OCI-LY7 (cell line): ENCODE data around the gene PPP4R4. TPM values are rescaled to one million over a fixed set of nuclear protein-coding genes. Genes with fewer than 3 reads are reported as not detected.
"Not testable (repeated sequence)": the region's sequence is repeated elsewhere in the genome, so short reads cannot be mapped to it uniquely, and the experiment has no call there.

Source experiments
- BruUV-seq: library from RNA; stranded (reverse); fragments of 400-500 nt; replicated peaks from 2 replicates; lab custom pipeline; 2021; lab: Mats Ljungman, UMichigan
- CTCF ChIA-PET: fragments of 300-600 bp; sonication (Branson Sonifier 250); formaldehyde crosslinking; loops from one replicate; lab custom pipeline; 2022; ENCODE audit warnings: antibody characterized with exemption; ENCODE audit not compliant: unreplicated experiment; lab: Charles Lee
- POLR2A ChIA-PET: fragments of 300-600 bp; sonication (Branson Sonifier 250); formaldehyde crosslinking; loops from one replicate; lab custom pipeline; 2022; ENCODE audit warnings: antibody characterized with exemption; lab: Charles Lee
- DNase-seq: peaks from one replicate; pipeline ENCODE4 v3.0.0-alpha.2; 2015; ENCODE audit warnings: low spot score
- H2AFZ ChIP-seq: fragments of 200-600 bp; sonication (generic), shearing (Covaris generic); 2 replicates; pipeline ENCODE4 v1.6.1; 2014; ENCODE audit warnings: mild to moderate bottlenecking, antibody characterized with exemption, low read length, moderate library complexity
- H3K27ac ChIP-seq: fragments of 200-600 bp; sonication (generic); 2 replicates; pipeline ENCODE4 v1.5.1; 2014; ENCODE audit warnings: mixed run types, low read depth, mild to moderate bottlenecking, moderate library complexity, low read length, inconsistent platforms; ENCODE audit not compliant: poor library complexity, severe bottlenecking
- H3K36me3 ChIP-seq: fragments of 200-600 bp; sonication (generic); 2 replicates; pipeline ENCODE4 v1.6.1; 2014; ENCODE audit warnings: mild to moderate bottlenecking, antibody characterized with exemption, low read length, moderate library complexity, mixed read lengths; ENCODE audit not compliant: insufficient read depth
- H3K4me1 ChIP-seq: fragments of 200-600 bp; sonication (generic); 2 replicates; pipeline ENCODE4 v1.5.1; 2014; ENCODE audit warnings: mild to moderate bottlenecking, low read length; ENCODE audit not compliant: insufficient read depth, poor library complexity, severe bottlenecking
- H3K4me2 ChIP-seq: fragments of 200-600 bp; sonication (generic); 2 replicates; pipeline ENCODE4 v1.6.1; 2014; ENCODE audit warnings: mild to moderate bottlenecking, low read length
- H3K4me3 ChIP-seq: fragments of 200-600 bp; sonication (generic); 2 replicates; pipeline ENCODE4 v1.5.1; 2014; ENCODE audit warnings: mild to moderate bottlenecking, low read depth, low read length; ENCODE audit not compliant: poor library complexity, severe bottlenecking
- H3K79me2 ChIP-seq: fragments of 200-600 bp; sonication (generic); 2 replicates; pipeline ENCODE4 v1.6.1; 2016; ENCODE audit warnings: low read depth, mild to moderate bottlenecking, low read length, moderate library complexity, mixed read lengths; ENCODE audit not compliant: insufficient read depth
- H3K9me2 ChIP-seq: fragments of 200-600 bp; sonication (generic); 2 replicates; pipeline ENCODE4 v1.6.1; 2016; ENCODE audit warnings: mild to moderate bottlenecking, low read length, mixed read lengths; ENCODE audit not compliant: insufficient read depth
- H3K9me3 ChIP-seq: fragments of 200-600 bp; sonication (generic); 2 replicates; pipeline ENCODE4 v1.6.1; 2014; ENCODE audit warnings: mild to moderate bottlenecking, mixed run types, low read length, mixed read lengths
- H4K20me1 ChIP-seq: fragments of 200-600 bp; sonication (generic); 2 replicates; pipeline ENCODE4 v1.6.1; 2014; ENCODE audit warnings: mild to moderate bottlenecking, antibody characterized with exemption, low read length, moderate library complexity, mixed read lengths; ENCODE audit not compliant: insufficient read depth
- EZH2phosphoT487 ChIP-seq: fragments of 200-600 bp; sonication (generic); IDR thresholded peaks from 2 replicates; pipeline ENCODE4 v1.6.1; 2018; ENCODE audit warnings: low read depth, borderline replicate concordance, mild to moderate bottlenecking, mixed run types, antibody characterized with exemption, low read length, moderate library complexity, mixed read lengths
- intact Hi-C: fragments of 100-400 bp; cut with micrococcal nuclease; formaldehyde crosslinking; loops from one replicate; pipeline ENCODE4 v1.10.0; 2022; ENCODE audit not compliant: unreplicated experiment
- total RNA-seq, 2 experiments: library from RNA; depleted of rRNA in 1 of 2; stranded (reverse); fragments of >200 nt in 1 of 2; shearing (Covaris generic) in 1 of 2; gene quantifications; 2 replicates each; pipeline ENCODE4 v1.2.3, GENCODE V29; 2014 to 2022
- TF ChIP-seq, protein P1 (sequence below): fragments of 200-600 bp; sonication (generic); conservative IDR thresholded peaks from 2 replicates; pipeline ENCODE4 v1.5.1; 2014; ENCODE audit warnings: mild to moderate bottlenecking, antibody characterized with exemption, low read length, moderate library complexity, mixed read lengths

Gene PPP4R4
- total RNA-seq, 2 experiments from 2014 or later, result 0.54 to 0.93 TPM

DNA sequence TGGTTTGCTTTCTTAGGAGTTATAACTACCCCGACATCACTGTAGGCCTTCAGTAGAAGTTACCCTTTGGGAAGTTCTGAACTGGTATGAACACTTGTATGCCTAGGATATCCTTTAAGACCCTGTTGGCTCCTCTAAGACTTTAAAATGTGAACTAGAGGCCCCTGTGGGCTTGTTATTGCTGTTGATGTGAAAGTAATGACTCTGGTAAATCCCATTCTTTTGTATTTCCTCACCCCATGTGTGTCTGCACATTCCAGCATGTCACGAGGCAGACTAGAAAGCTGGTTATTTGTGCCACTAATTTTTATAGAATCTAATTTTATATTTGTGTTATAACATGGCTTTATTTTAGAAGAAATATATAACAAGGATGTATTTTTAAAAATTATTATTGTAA lies 70.1 kb downstream of the PPP4R4 start:
- CTCF ChIA-PET, result no interaction called here

DNA sequence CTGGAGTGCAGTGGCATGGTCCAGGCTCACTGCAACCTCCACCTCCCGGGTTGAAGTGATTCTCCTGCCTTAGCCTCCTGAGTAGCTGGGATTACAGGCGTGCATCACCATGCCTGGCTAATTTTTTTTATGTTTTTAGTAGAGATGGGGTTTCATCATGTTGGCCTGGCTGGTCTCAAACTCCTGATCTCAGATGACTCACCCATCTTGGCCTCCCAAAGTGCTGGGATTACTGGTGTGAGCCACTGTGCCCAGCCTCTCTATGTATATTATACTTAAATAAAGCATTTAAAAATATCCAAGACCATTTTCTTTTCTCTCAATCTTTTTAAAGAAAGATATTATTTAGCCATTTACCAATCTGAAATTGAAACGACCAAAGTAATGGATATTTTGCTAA lies 90.1 kb downstream of the PPP4R4 start:
- DNase-seq, POLR2A ChIA-PET, H3K9me3 ChIP-seq, H3K79me2 ChIP-seq, H3K4me3 ChIP-seq, BruUV-seq, H3K36me3 ChIP-seq, H3K4me1 ChIP-seq, H3K9me2 ChIP-seq, H4K20me1 ChIP-seq, intact Hi-C loops, H2AFZ ChIP-seq, H3K4me2 ChIP-seq, H3K27ac ChIP-seq, CTCF ChIA-PET: not testable (repeated sequence)

More for the DNA sequence above, 70.1 kb downstream of the PPP4R4 start:
- H3K79me2 ChIP-seq, result no peaks in the 10 kb centered on the region
- no peaks in the 10 kb centered on the region for H3K4me1 ChIP-seq
- no peak overlapping the region for H3K27ac ChIP-seq
- H3K36me3 ChIP-seq, result no peaks in the 10 kb centered on the region
- no peak overlapping the region for H3K4me2 ChIP-seq
- TF ChIP-seq, protein P1, sequence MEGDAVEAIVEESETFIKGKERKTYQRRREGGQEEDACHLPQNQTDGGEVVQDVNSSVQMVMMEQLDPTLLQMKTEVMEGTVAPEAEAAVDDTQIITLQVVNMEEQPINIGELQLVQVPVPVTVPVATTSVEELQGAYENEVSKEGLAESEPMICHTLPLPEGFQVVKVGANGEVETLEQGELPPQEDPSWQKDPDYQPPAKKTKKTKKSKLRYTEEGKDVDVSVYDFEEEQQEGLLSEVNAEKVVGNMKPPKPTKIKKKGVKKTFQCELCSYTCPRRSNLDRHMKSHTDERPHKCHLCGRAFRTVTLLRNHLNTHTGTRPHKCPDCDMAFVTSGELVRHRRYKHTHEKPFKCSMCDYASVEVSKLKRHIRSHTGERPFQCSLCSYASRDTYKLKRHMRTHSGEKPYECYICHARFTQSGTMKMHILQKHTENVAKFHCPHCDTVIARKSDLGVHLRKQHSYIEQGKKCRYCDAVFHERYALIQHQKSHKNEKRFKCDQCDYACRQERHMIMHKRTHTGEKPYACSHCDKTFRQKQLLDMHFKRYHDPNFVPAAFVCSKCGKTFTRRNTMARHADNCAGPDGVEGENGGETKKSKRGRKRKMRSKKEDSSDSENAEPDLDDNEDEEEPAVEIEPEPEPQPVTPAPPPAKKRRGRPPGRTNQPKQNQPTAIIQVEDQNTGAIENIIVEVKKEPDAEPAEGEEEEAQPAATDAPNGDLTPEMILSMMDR, result no peak
- no peak for TF ChIP-seq EZH2phosphoT487
- no peak overlapping the region for H2AFZ ChIP-seq
- H3K9me3 ChIP-seq, result no peaks in the 10 kb centered on the region
- intact Hi-C loops, result no loop called here
- H3K9me2 ChIP-seq, result no peaks in the 10 kb centered on the region
- no peak overlapping the region for H3K4me3 ChIP-seq
- no peaks in the 10 kb centered on the region for H4K20me1 ChIP-seq
- no peak for DNase-seq
- BruUV-seq, result no TSS peak
- POLR2A ChIA-PET, result no interaction called here

DNA sequence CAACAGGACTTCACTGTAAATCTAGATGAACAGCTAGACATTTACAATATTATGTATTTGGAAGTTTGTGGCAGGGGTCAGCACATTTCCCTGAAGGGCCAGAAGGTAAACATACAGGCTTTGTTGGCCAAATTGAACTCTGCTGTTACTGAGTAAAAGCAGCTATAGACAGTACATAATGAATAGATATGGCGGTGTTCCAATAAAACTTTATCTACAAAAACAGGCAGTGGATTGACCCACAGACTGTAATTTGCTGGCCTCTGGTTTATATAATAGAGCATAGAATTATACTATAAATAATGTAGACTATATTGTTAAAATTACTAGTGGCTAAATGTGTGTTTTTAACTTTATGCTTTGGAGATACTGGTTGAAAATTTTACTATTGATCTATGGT lies 93.2 kb downstream of the PPP4R4 start:
- H3K9me3 ChIP-seq, result no peaks in the 10 kb centered on the region
- H2AFZ ChIP-seq, result no peak overlapping the region
- no peaks in the 10 kb centered on the region for H4K20me1 ChIP-seq
- no peak overlapping the region for H3K27ac ChIP-seq
- H3K4me2 ChIP-seq, result no peak overlapping the region
- no peaks in the 10 kb centered on the region for H3K36me3 ChIP-seq
- H3K4me1 ChIP-seq, result no peaks in the 10 kb centered on the region
- DNase-seq, result no peak
- ChIA-PET CTCF (no interaction called here), POLR2A (no interaction called here)
- no peaks in the 10 kb centered on the region for H3K9me2 ChIP-seq
- H3K79me2 ChIP-seq, result no peaks in the 10 kb centered on the region
- BruUV-seq, result no TSS peak
- no peak overlapping the region for H3K4me3 ChIP-seq
- TF ChIP-seq, protein P1, result no peak
- no peak for TF ChIP-seq EZH2phosphoT487
- intact Hi-C loops, result no loop called here

DNA sequence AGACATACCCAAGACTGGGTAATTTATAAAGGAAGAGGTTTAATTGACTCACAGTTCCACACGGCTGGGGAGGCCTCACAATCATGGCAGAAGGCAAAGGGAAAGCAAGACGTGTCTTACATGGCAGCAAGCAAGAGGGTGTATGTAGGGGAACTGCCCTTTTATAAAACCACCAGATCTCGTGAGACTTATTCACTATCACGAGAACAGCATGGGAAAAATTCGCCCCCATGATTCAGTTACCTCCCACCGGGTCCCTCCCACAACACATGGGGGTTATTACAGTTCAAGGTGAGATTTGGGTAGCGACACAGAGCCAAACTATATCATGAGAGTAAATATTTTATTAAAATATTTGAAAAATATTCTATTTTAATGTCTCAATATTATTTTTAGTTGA lies 94.5 kb downstream of the PPP4R4 start:
- H3K9me2 ChIP-seq, CTCF ChIA-PET, H3K4me1 ChIP-seq, H3K9me3 ChIP-seq, BruUV-seq, H3K36me3 ChIP-seq, H3K79me2 ChIP-seq, H3K4me3 ChIP-seq, H2AFZ ChIP-seq, DNase-seq, POLR2A ChIA-PET, H3K4me2 ChIP-seq, H3K27ac ChIP-seq, intact Hi-C loops, H4K20me1 ChIP-seq: not testable (repeated sequence)
